Activated T-cell treated with anti-CD3 and anti-CD28 coated beads, Interleukin-2, amount 50 U/mL, for 72 hours (primary cell): ENCODE data around the gene RAMP2. TPM values are rescaled to one million over a fixed set of nuclear protein-coding genes. Genes with fewer than 3 reads are reported as not detected.

Source experiments
- ATAC-seq, 2 donors: fragments of 150-1000 bp; cut with Tn5 transposase; replicated peaks in 1 of 2; 2 replicates each; pipeline ENCODE4 v1.10.0; 2021; ENCODE audit warnings: moderate library complexity in 2 of 2, mild to moderate bottlenecking in 1 of 2
- DNase-seq, 2 donors: peaks; one replicate each; pipeline ENCODE4 v3.0.0; 2021 to 2022; ENCODE audit warnings: mixed read lengths in 1 of 2
- H3K27ac Mint-ChIP-seq: one replicate; pipeline ENCODE4 v1.8.0; 2022; ENCODE audit warnings: mild to moderate bottlenecking, moderate library complexity, mixed read lengths
- H3K27me3 Mint-ChIP-seq: one replicate; pipeline ENCODE4 v1.8.0; 2022; ENCODE audit warnings: low read depth, mixed read lengths
- H3K36me3 Mint-ChIP-seq, 2 donors: one replicate each; pipeline ENCODE4 v1.8.0; 2022; ENCODE audit warnings: mixed read lengths in 2 of 2, mild to moderate bottlenecking in 1 of 2; ENCODE audit not compliant: insufficient read depth in 2 of 2
- H3K4me1 Mint-ChIP-seq: one replicate; pipeline ENCODE4 v1.8.0; 2022; ENCODE audit warnings: low read depth, mixed read lengths
- H3K4me3 Mint-ChIP-seq, 2 donors: one replicate each; pipeline ENCODE4 v1.8.0; 2022; ENCODE audit warnings: mild to moderate bottlenecking in 2 of 2, mixed read lengths in 2 of 2, moderate library complexity in 2 of 2
- H3K9me3 Mint-ChIP-seq, 2 donors: one replicate each; pipeline ENCODE4 v1.8.0; 2022; ENCODE audit warnings: mixed read lengths in 2 of 2
- total RNA-seq, 2 donors: library from RNA; stranded (reverse); gene quantifications; one replicate each; pipeline ENCODE4 v1.2.3, GENCODE V29; 2022

RAMP2 gene
- total RNA-seq, 2 donors from 2014 or later, result not detected

DNA sequence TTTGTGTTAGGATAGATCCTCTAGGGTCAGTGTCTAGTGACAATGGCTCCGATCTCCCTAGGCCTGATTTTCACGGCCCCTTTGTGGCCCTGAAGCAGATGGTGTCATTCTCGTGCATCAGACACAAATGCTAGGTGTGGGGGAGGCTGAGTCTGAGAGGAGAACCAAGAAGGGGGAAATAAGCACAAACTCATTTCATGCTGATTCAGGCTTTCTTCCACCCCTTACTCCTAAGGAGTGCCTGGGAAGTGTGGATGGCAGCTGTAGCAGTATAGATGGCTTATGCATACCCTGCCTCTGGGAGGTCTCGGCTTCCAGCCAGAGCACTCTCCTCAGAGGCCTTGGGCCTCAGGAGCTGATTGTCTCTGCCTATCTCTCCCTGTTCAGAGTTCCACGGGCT is 17.5 kb downstream of the RAMP2 start:
- DNase-seq, result no peak
- ATAC-seq, result no peak
- Mint-ChIP-seq H3K9me3 (no peaks in the 10 kb centered on the region), H3K36me3 (peaks cover 1 to 8% of the 10 kb centered on the region in 2 donors), H3K27me3 (peaks cover 20% of the 10 kb centered on the region), H3K27ac (no peak overlapping the region), H3K4me3 (no peak overlapping the region), H3K4me1 (peaks cover 34% of the 10 kb centered on the region)

DNA sequence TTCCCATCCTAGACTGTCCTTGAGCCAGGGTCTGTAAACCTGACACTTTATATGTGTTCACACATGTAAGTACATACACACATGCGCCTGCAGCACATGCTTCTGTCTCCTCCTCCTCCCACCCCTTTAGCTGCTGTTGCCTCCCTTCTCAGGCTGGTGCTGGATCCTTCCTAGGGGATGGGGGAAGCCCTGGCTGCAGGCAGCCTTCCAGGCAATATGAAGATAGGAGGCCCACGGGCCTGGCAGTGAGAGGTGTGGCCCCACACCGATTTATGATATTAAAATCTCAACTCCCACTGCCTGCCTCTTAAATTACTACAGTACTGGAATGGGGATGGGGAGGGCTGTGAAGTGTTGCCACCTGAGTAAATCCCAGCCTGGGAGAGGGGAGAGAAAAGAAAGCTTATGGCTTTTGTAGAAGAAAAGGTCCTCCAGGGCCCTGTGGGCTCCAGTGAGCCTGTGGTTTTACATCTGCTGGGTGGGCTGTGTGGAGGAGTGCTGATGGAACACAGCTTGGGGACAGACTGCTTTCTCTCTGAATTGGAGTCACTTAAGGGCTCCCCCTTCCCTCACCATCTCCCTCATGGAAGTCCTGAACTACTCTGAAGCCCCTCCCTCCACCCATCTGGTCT is 18.4 kb downstream of the RAMP2 start:
- no peak for DNase-seq
- H3K36me3 Mint-ChIP-seq, result peaks cover 1 to 8% of the 10 kb centered on the region in 2 donors
- no peak for ATAC-seq
- peaks cover 28% of the 10 kb centered on the region for H3K4me1 Mint-ChIP-seq
- H3K9me3 Mint-ChIP-seq, result no peaks in the 10 kb centered on the region
- H3K4me3 Mint-ChIP-seq, result peak overlapping the region in 1 of 2 donors; percentile 18
- H3K27me3 Mint-ChIP-seq, result peaks cover 28% of the 10 kb centered on the region
- no peak overlapping the region for H3K27ac Mint-ChIP-seq

- Mint-ChIP-seq H3K4me1 (peaks cover 32% of the 10 kb centered on the region), H3K27me3 (peaks cover 36% of the 10 kb centered on the region), H3K9me3 (no peaks in the 10 kb centered on the region), H3K36me3 (peaks cover 1 to 4% of the 10 kb centered on the region in 2 donors), H3K4me3 (peak within 1 kb of the TSS in 1 of 2 donors; percentile 18), H3K27ac (no peak within 1 kb of the TSS)
- ATAC-seq (peak in 1 of 2 donors; percentile 18), DNase-seq (no peak)
These were observed 19.2 kb downstream of the RAMP2 start, which contains the start of gene WNK4 for GRCh38 chr17:42779936-42780850. WNK4 (plus strand) TSS chr17:42780610; CDS start chr17:42780699, 89 bp downstream.

- Mint-ChIP-seq H3K9me3 (no peaks in the 10 kb centered on the region), H3K27ac (no peak overlapping the region), H3K4me3 (no peak overlapping the region)
These were observed 20.0 kb downstream of the RAMP2 start for GRCh38 chr17:42780851-42781638.

DNA sequence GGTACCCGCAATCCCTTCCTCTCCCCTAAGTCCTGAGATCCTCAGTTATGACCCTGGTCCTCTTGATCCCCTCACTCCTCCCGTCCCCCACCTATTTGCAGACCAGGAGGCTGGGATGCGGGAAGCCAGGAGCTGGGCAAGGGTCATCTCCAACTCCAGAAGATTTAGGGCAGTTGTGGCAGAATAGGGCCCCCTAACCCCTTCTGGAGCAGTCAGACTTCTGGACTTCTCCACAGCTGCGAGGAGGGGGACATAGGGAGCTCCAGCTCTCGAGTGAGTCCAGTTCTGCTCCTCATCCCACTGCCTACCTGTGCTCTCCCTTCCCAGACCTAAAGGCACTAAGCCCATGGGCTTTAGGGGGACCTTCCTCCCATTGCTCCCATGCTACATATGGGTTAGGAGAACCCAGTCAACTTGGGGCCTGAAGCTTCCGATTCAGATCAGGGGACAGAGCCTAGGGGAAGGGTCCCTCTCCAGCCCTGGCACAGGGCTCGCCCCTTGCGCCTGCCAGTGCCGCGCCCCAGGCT is 20.7 kb downstream of the RAMP2 start:
- no peak for ATAC-seq
- peaks cover 50% of the 10 kb centered on the region for H3K27me3 Mint-ChIP-seq
- no peak overlapping the region for H3K4me3 Mint-ChIP-seq

More at GRCh38 chr17:42780851-42781638, 20.0 kb downstream of the RAMP2 start:
- peaks cover 45% of the 10 kb centered on the region for H3K27me3 Mint-ChIP-seq
- H3K4me1 Mint-ChIP-seq, result peaks cover 38% of the 10 kb centered on the region
- H3K36me3 Mint-ChIP-seq, result peaks cover 3% of the 10 kb centered on the region in 2 donors
- ATAC-seq (no peak), DNase-seq (no peak)

GRCh38 chr17:42782166-42783061 is 21.4 kb downstream of the RAMP2 start:
- Mint-ChIP-seq H3K4me1 (peaks cover 38% of the 10 kb centered on the region), H3K4me3 (no peak overlapping the region), H3K36me3 (peaks cover 0 to 2% of the 10 kb centered on the region in 2 donors), H3K27ac (no peak overlapping the region), H3K27me3 (peaks cover 57% of the 10 kb centered on the region), H3K9me3 (no peaks in the 10 kb centered on the region)
- no peak for ATAC-seq
- DNase-seq, result no peak

More for the DNA sequence above, 20.7 kb downstream of the RAMP2 start:
- H3K4me1 Mint-ChIP-seq, result peaks cover 38% of the 10 kb centered on the region
- H3K9me3 Mint-ChIP-seq, result no peaks in the 10 kb centered on the region
- peaks cover 0 to 2% of the 10 kb centered on the region in 2 donors for H3K36me3 Mint-ChIP-seq
- DNase-seq, result no peak
- H3K27ac Mint-ChIP-seq, result no peak overlapping the region

DNA sequence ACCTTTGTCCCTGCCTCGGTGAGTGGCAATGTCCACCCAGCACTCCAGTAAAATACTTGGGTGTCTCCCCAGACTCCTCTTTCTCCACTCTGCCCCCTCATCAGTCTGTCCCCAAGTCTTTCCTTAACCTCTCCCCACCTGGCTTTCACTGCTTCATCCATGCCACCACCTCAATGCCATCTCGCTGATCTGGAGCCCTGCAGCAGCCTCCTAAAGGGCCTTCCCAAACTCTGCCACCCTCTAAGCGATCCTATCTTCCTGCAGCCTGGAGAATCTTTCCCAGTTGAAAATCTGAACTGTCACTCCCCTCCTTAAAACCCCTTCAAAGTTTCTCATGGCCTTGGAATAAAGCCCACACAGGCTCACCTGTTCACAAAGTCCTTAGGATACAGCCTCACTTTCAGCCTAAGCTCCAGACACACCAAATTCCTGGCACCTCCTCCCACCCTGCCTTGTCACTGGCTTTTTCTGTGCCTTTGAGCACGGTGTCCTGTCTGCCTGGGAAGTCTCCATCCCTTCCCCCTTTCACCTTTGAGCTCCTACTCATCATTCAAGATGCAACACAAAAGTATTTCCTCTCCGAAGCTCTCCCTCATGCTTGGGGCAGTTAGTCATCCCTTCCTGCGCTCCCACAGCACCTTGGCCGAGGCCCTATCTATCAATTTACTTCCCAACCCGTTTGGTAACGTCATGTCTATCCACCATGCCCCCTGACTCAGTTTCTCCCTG is 22.2 kb downstream of the RAMP2 start:
- Mint-ChIP-seq H3K27ac (no peak overlapping the region), H3K36me3 (peaks cover 0 to 2% of the 10 kb centered on the region in 2 donors), H3K27me3 (peaks cover 65% of the 10 kb centered on the region), H3K4me1 (peaks cover 38% of the 10 kb centered on the region), H3K9me3 (no peaks in the 10 kb centered on the region), H3K4me3 (no peak overlapping the region)
- ATAC-seq, result no peak
- no peak for DNase-seq

DNA sequence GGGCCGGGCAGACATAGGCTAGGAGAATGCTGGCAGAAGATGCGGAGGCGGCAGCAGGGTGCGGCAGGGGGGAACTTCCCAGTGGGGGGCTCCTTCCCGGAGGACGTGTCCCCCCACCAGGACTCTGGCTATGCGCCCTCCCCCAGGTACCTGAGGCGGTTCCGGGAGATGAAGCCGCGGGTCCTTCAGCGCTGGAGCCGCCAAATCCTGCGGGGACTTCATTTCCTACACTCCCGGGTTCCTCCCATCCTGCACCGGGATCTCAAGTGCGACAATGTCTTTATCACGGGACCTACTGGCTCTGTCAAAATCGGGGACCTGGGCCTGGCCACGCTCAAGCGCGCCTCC is 22.7 kb downstream of the RAMP2 start:
- no peak for ATAC-seq
- H3K36me3 Mint-ChIP-seq, result peaks cover 0 to 2% of the 10 kb centered on the region in 2 donors
- no peak overlapping the region for H3K4me3 Mint-ChIP-seq
- no peak overlapping the region for H3K27ac Mint-ChIP-seq
- no peak for DNase-seq
- peaks cover 70% of the 10 kb centered on the region for H3K27me3 Mint-ChIP-seq
- peaks cover 38% of the 10 kb centered on the region for H3K4me1 Mint-ChIP-seq
- H3K9me3 Mint-ChIP-seq, result no peaks in the 10 kb centered on the region

DNA sequence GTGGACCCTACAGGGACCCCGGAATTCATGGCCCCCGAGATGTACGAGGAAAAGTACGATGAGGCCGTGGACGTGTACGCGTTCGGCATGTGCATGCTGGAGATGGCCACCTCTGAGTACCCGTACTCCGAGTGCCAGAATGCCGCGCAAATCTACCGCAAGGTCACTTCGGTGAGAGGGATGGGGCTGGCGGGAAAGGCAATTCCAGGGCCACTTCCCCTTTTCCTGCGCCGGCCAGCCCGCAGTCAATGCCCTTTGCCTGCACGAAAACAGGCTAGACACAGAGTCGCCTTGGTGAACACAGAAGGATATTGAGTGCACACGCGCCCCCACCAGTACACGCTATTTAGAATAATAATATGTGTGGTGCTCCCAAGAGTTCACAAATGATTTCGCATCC is 23.4 kb downstream of the RAMP2 start:
- Mint-ChIP-seq H3K4me1 (peaks cover 36% of the 10 kb centered on the region), H3K27me3 (peaks cover 75% of the 10 kb centered on the region), H3K36me3 (peaks cover 0 to 2% of the 10 kb centered on the region in 2 donors), H3K4me3 (peak overlapping the region in 1 of 2 donors; percentile 19), H3K9me3 (no peaks in the 10 kb centered on the region), H3K27ac (no peak overlapping the region)
- no peak for DNase-seq
- peak in 1 of 2 donors; percentile 10 for ATAC-seq

DNA sequence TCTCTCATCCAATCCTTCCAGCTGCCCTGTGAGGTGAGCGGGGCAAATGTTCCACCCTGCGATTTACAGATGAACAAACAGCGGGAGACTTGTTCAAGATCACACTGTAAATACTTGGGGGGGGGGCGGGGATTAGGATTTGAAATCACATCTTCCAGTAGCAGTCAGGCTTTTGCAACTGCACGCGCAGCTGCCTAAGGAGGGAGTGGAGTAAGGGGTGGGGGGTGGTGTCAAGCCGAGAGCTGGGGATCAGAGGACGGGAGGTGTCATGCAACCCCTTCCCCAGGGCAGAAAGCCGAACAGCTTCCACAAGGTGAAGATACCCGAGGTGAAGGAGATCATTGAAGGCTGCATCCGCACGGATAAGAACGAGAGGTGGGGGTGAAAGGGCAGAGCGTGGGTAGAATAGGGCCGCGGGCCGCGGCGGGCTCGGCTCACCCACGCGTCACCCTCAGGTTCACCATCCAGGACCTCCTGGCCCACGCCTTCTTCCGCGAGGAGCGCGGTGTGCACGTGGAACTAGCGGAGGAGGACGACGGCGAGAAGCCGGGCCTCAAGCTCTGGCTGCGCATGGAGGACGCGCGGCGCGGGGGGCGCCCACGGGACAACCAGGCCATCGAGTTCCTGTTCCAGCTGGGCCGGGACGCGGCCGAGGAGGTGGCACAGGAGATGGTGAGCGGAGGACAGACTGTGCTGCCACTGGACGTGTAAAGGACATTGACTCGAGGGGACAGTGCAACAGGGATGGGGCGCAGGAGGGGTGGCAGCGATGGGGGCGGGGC is 24.0 kb downstream of the RAMP2 start:
- DNase-seq, result no peak
- H3K4me3 Mint-ChIP-seq, result peak overlapping the region in 1 of 2 donors; percentile 19
- peaks cover 31% of the 10 kb centered on the region for H3K4me1 Mint-ChIP-seq
- H3K36me3 Mint-ChIP-seq, result peaks cover 0 to 2% of the 10 kb centered on the region in 2 donors
- H3K9me3 Mint-ChIP-seq, result no peaks in the 10 kb centered on the region
- peak; percentile 36 to 38 for ATAC-seq
- peaks cover 78% of the 10 kb centered on the region for H3K27me3 Mint-ChIP-seq
- no peak overlapping the region for H3K27ac Mint-ChIP-seq

- ATAC-seq (no peak), DNase-seq (no peak)
- no peak overlapping the region for H3K4me3 Mint-ChIP-seq
- H3K27ac Mint-ChIP-seq, result no peak overlapping the region
- H3K9me3 Mint-ChIP-seq, result no peaks in the 10 kb centered on the region
- peaks cover 23% of the 10 kb centered on the region for H3K4me1 Mint-ChIP-seq
- H3K36me3 Mint-ChIP-seq, result peaks cover 0 to 2% of the 10 kb centered on the region in 2 donors
- H3K27me3 Mint-ChIP-seq, result peaks cover 74% of the 10 kb centered on the region
These were observed 26.2 kb downstream of the RAMP2 start for GRCh38 chr17:42787266-42787665.
